SK-N-SH (cell line): ENCODE results near the gene RREB1. TPM values are rescaled to one million over a fixed set of nuclear protein-coding genes. Genes with fewer than 3 reads are reported as not detected.

Experiments used
- CTCF ChIA-PET: fragments of 300-600, 350-600 bp; formaldehyde crosslinking; extraction: SDS; loops from one replicate; lab custom pipeline; 2021; lab: Yijun Ruan, JAX
- POLR2A ChIA-PET: fragments of 350-600 bp; sonication (Branson Sonifier 250); formaldehyde crosslinking; extraction: SDS; loops from one replicate; lab custom pipeline; 2020; ENCODE audit warnings: antibody characterized with exemption, inconsistent platforms; lab: Yijun Ruan, JAX
- DNase-seq: peaks from one replicate; pipeline ENCODE4 v3.0.0; 2012
- H2AFZ ChIP-seq: fragments of 200-600 bp; sonication (generic); 2 replicates; pipeline ENCODE4 v1.8.1; 2016; ENCODE audit warnings: antibody characterized with exemption, mild to moderate bottlenecking, low read depth
- H3F3A ChIP-seq: fragments of 200-600 bp; sonication (generic); replicated peaks from 2 replicates; pipeline ENCODE3; 2016; ENCODE audit warnings: antibody characterized with exemption, mild to moderate bottlenecking; ENCODE audit not compliant: insufficient read depth
- H3K27ac ChIP-seq, 2 experiments: fragments of 200-500 bp in 1 of 2; fragments of 200-600 bp in 1 of 2; sonication (Bioruptor generic) in 1 of 2; sonication (generic), shearing (Covaris generic) in 1 of 2; 2 replicates each; pipeline versions ENCODE4 v1.5.1 to v1.6.1; 2014 to 2016; ENCODE audit warnings: low read depth in 2 of 2, inconsistent platforms in 1 of 2, low read length in 1 of 2, mild to moderate bottlenecking in 1 of 2, mixed read lengths in 1 of 2
- H3K27me3 ChIP-seq: fragments of 200-600 bp; sonication (generic), shearing (Covaris generic); 2 replicates; pipeline ENCODE4 v1.6.1; 2016; ENCODE audit warnings: mixed run types; ENCODE audit not compliant: insufficient read depth
- H3K36me3 ChIP-seq, 2 experiments: fragments of 200-500 bp in 1 of 2; fragments of 200-600 bp in 1 of 2; sonication (Bioruptor generic) in 1 of 2; sonication (generic) in 1 of 2; replicated peaks in 1 of 2; 2 replicates each; pipeline versions ENCODE3 to v1.5.1; 2014 to 2016; ENCODE audit warnings: low read length in 1 of 2, mild to moderate bottlenecking in 1 of 2; ENCODE audit not compliant: insufficient read depth in 2 of 2, control insufficient read depth in 1 of 2
- H3K4me1 ChIP-seq, 2 experiments: fragments of 200-500 bp in 1 of 2; fragments of 200-600 bp in 1 of 2; sonication (Bioruptor generic) in 1 of 2; sonication (generic), shearing (Covaris generic) in 1 of 2; 2 replicates each; pipeline versions ENCODE4 v1.5.1 to v1.6.1; 2014 to 2016; ENCODE audit warnings: low read depth in 1 of 2, low read length in 1 of 2, mixed run types in 1 of 2; ENCODE audit not compliant: insufficient read depth in 2 of 2, control insufficient read depth in 1 of 2
- H3K4me2 ChIP-seq: fragments of 200-600 bp; sonication (generic), shearing (Covaris generic); 2 replicates; pipeline ENCODE4 v1.6.1; 2017; ENCODE audit warnings: mixed run types
- H3K4me3 ChIP-seq, 2 experiments: fragments of 200-500 bp in 1 of 2; fragments of 200-600 bp in 1 of 2; sonication (Bioruptor generic) in 1 of 2; sonication (generic), shearing (Covaris generic) in 1 of 2; 2 replicates each; pipeline versions ENCODE4 v1.5.1 to v1.8.1; 2014 to 2016; ENCODE audit warnings: low read depth in 2 of 2, inconsistent platforms in 1 of 2, low read length in 1 of 2, mild to moderate bottlenecking in 1 of 2, mixed read lengths in 1 of 2, moderate library complexity in 1 of 2
- H3K79me2 ChIP-seq: fragments of 200-600 bp; sonication (generic); 2 replicates; pipeline ENCODE4 v1.8.1; 2017; ENCODE audit warnings: mild to moderate bottlenecking; ENCODE audit not compliant: insufficient read depth
- H3K9ac ChIP-seq: fragments of 200-600 bp; sonication (generic); 2 replicates; pipeline ENCODE4 v1.6.1; 2017; ENCODE audit warnings: mixed run types
- H3K9me2 ChIP-seq: fragments of 200-600 bp; sonication (generic); 2 replicates; pipeline ENCODE4 v1.6.1; 2017; ENCODE audit warnings: mixed run types
- H3K9me3 ChIP-seq: fragments of 200-600 bp; sonication (generic); 2 replicates; pipeline ENCODE4 v1.6.1; 2017; ENCODE audit warnings: mixed run types, mild to moderate bottlenecking, moderate library complexity
- H4K20me1 ChIP-seq: fragments of 200-600 bp; sonication (generic); 2 replicates; pipeline ENCODE4 v1.6.1; 2017; ENCODE audit warnings: mild to moderate bottlenecking, mixed run types; ENCODE audit not compliant: insufficient read depth
- ELF1 ChIP-seq: IDR thresholded peaks from 2 replicates; pipeline ENCODE4 v1.4.0; 2012
- EZH2phosphoT487 ChIP-seq: fragments of 200-600 bp; sonication (generic); IDR thresholded peaks from 2 replicates; pipeline ENCODE4 v1.6.1; 2017; ENCODE audit warnings: low read depth, mixed run types, mild to moderate bottlenecking, antibody characterized with exemption, moderate library complexity, borderline replicate concordance
- FOSL2 ChIP-seq: IDR thresholded peaks from 2 replicates; pipeline ENCODE4 v1.4.0; 2012; ENCODE audit warnings: low read depth, mild to moderate bottlenecking, moderate library complexity, borderline replicate concordance
- GABPA ChIP-seq: IDR thresholded peaks from 2 replicates; pipeline ENCODE4 v1.4.0; 2012; ENCODE audit warnings: low read depth, mild to moderate bottlenecking
- GATA2 ChIP-seq: sonication (generic); formaldehyde crosslinking; IDR thresholded peaks from 2 replicates; pipeline ENCODE4 v1.5.0; 2020; ENCODE audit warnings: mild to moderate bottlenecking, missing genetic modification reagents
- IRF3 ChIP-seq: fragments of 150-350 bp; IDR thresholded peaks from 2 replicates; pipeline ENCODE4 v1.6.1; 2016; ENCODE audit warnings: mild to moderate bottlenecking, low read depth, low read length
- JUND ChIP-seq: IDR thresholded peaks from 2 replicates; pipeline ENCODE4 v1.4.0; 2012
- MXI1 ChIP-seq: IDR thresholded peaks from 2 replicates; pipeline ENCODE4 v1.6.1; 2012; ENCODE audit warnings: mild to moderate bottlenecking, low read depth, low read length, improper control_type of control experiment
- NFIC ChIP-seq: IDR thresholded peaks from 2 replicates; pipeline ENCODE4 v1.4.0; 2012; ENCODE audit warnings: borderline replicate concordance
- NRF1 ChIP-seq: IDR thresholded peaks from 2 replicates; pipeline ENCODE4 v1.6.1; 2012; ENCODE audit warnings: low read depth, mild to moderate bottlenecking, low read length
- POLR2AphosphoS5 ChIP-seq: IDR thresholded peaks from 2 replicates; pipeline ENCODE4 v1.6.1; 2012; ENCODE audit warnings: low read depth, low read length
- REST ChIP-seq: IDR thresholded peaks from 2 replicates; pipeline ENCODE4 v1.6.1; 2012; ENCODE audit warnings: mild to moderate bottlenecking, low read depth, low read length, moderate library complexity
- SIN3A ChIP-seq: IDR thresholded peaks from 2 replicates; pipeline ENCODE4 v1.6.1; 2012; ENCODE audit warnings: low read depth, mild to moderate bottlenecking, low read length, moderate library complexity, borderline replicate concordance
- TCF12 ChIP-seq: IDR thresholded peaks from 2 replicates; pipeline ENCODE4 v1.4.0; 2012
- WGBS: methylation state at CpG from one replicate; pipeline ENCODE4 v1.1.6; 2017; ENCODE audit warnings: low lambda C conversion rate; 5-methylcytosine and 5-hydroxymethylcytosine counted together
- polyA plus RNA-seq, 3 experiments: library from polyadenylated mRNA; depleted of rRNA; stranded (reverse); fragments of >200 nt; gene quantifications; 2 replicates each; pipeline ENCODE4 v1.2.3, GENCODE V29; 2012

The RREB1 gene
- polyA plus RNA-seq, 1 of the 3 experiments (the other 2 are of a cell fraction): 2.0 TPM

- no peak for TF ChIP-seq GABPA
These were observed 24.8 kb downstream of the RREB1 start (continued) for GRCh38 chr6:7132398-7133035.

GRCh38 chr6:7134999-7135745 is 27.4 kb downstream of the RREB1 start:
- H3F3A ChIP-seq: peaks cover 9% of the 10 kb centered on the region
- TF ChIP-seq TCF12 (no peak), FOSL2 (no peak), GATA2 (CRISPR knock-in tag) (no peak), JUND (no peak), SIN3A (no peak)
- TF ChIP-seq, all 33 proteins: peak for 0
- no peaks in the 10 kb centered on the region for H3K27me3 ChIP-seq
- H3K79me2 ChIP-seq: peaks cover 92% of the 10 kb centered on the region
- no peak overlapping the region for H2AFZ ChIP-seq
- H4K20me1 ChIP-seq: peaks cover 3% of the 10 kb centered on the region
- peaks cover 0 to 3% of the 10 kb centered on the region in 2 experiments for H3K36me3 ChIP-seq
- H3K4me3 ChIP-seq: no peak overlapping the region
- no peak overlapping the region for H3K4me2 ChIP-seq
- 65% methylated on average over 4 of the region's 4 CpGs for WGBS
- H3K9me2 ChIP-seq: no peaks in the 10 kb centered on the region
- ChIA-PET CTCF (interaction anchor here (0.6 to 0.9 kb wide), 2 partner anchors 33 to 271 kb away, joined by 3 read pairs; no protein-coding TSS in a partner anchor), POLR2A (no interaction called here)
- no peak overlapping the region for H3K9ac ChIP-seq
- DNase-seq: no peak
- H3K27ac ChIP-seq: no peak overlapping the region
- peaks cover 0 to under 1% of the 10 kb centered on the region in 2 experiments; a peak in 1 of 4 replicates for H3K4me1 ChIP-seq
- no peaks in the 10 kb centered on the region for H3K9me3 ChIP-seq

- H3K4me3 ChIP-seq: no peak overlapping the region
- no peak for TF ChIP-seq MXI1
- TF ChIP-seq GATA2 (CRISPR knock-in tag): no peak
- no peak for TF ChIP-seq IRF3
- no peak for TF ChIP-seq EZH2phosphoT487
- no peak for TF ChIP-seq SIN3A
- TF ChIP-seq NRF1: no peak
- no peak for TF ChIP-seq REST
- no peak for TF ChIP-seq ELF1
- no peak for TF ChIP-seq JUND
- no peak for TF ChIP-seq POLR2AphosphoS5
- no peak for TF ChIP-seq NFIC
- no peak for TF ChIP-seq TCF12
- ChIA-PET POLR2A (no interaction called here), CTCF (interaction anchor here (0.6 to 0.9 kb wide), 2 partner anchors 33 to 272 kb away, joined by 3 read pairs; no protein-coding TSS in a partner anchor)
- DNase-seq: no peak
- peaks cover 10% of the 10 kb centered on the region for H3F3A ChIP-seq
- no peaks in the 10 kb centered on the region for H3K9me3 ChIP-seq
- no peak overlapping the region for H3K4me2 ChIP-seq
- H3K9me2 ChIP-seq: no peaks in the 10 kb centered on the region
- H3K4me1 ChIP-seq: peaks cover 0 to 4% of the 10 kb centered on the region in 2 experiments; a peak in 2 of 4 replicates
- H3K27me3 ChIP-seq: no peaks in the 10 kb centered on the region
- H3K79me2 ChIP-seq: peaks cover 92% of the 10 kb centered on the region
- H3K9ac ChIP-seq: no peak overlapping the region
- H2AFZ ChIP-seq: no peak overlapping the region
- H3K27ac ChIP-seq: no peak overlapping the region
- H4K20me1 ChIP-seq: no peaks in the 10 kb centered on the region; the same call in none of the 2 replicates
- peaks cover 0 to 3% of the 10 kb centered on the region in 2 experiments for H3K36me3 ChIP-seq
These were observed 28.0 kb downstream of the RREB1 start for GRCh38 chr6:7135755-7136154.
